BE2C (cell line): ENCODE data around the gene GTF2H1.

Experiments
- DNase-seq: peaks from one replicate; pipeline ENCODE4 v3.0.0-alpha.2; 2020
- H3K27me3 ChIP-seq: fragments of 250-450 bp; sonication (Bioruptor Pico); 2 replicates; pipeline ENCODE4 v1.5.1; 2020; ENCODE audit warnings: mild to moderate bottlenecking
- H3K36me3 ChIP-seq: fragments of 250-450 bp; sonication (Bioruptor Pico); 2 replicates; pipeline ENCODE4 v1.5.1; 2020; ENCODE audit warnings: mild to moderate bottlenecking
- H3K4me1 ChIP-seq: fragments of 250-450 bp; sonication (Bioruptor Pico); 2 replicates; pipeline ENCODE4 v1.5.1; 2020
- H3K4me3 ChIP-seq: 2 replicates; pipeline ENCODE4 v1.5.1; 2011; ENCODE audit warnings: low read depth, low read length
- H3K9me3 ChIP-seq: fragments of 250-450 bp; sonication (Bioruptor Pico); 2 replicates; pipeline ENCODE4 v1.5.1; 2020
- TF ChIP-seq, protein P1 (sequence below): IDR thresholded peaks from 2 replicates; pipeline ENCODE4 v1.5.1; 2012; ENCODE audit warnings: mild to moderate bottlenecking, low read depth, low read length

Gene GTF2H1

DNA sequence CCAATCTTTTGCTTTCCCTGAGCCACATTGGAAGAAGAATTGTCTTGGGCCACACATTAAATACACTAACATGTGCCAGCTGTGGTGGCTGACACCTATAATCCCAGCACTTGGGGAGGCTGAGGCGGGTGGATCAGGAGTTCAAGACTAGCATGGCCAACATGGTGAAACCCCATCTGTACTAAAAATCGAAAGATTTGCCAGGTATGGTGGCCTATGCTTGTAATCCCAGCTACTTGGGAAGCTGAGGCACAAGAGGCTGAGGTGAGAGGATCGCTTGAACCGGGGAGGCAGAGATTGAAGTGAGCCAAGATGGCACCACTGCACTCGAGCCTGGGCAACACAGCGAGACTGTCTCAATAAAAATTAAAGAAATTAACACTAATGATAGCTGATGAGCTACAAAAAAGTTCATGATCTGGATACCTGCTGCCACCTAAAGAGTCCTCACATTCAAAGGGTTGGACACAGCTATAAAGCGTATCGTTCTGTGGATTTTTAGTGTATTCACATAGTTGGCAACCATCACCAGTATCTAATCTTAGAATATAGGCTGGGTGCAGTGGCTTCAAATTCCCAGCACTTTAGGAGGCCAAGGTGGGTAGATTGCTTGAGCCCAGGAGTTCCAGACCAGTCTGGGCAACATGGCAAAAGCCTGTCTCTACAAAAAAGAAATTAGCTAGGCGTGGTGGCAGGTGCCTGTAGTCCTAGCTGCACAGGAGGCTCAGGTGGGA, 86.4 kb downstream of the GTF2H1 start:
- DNase-seq: no peak
- TF ChIP-seq, protein P1, sequence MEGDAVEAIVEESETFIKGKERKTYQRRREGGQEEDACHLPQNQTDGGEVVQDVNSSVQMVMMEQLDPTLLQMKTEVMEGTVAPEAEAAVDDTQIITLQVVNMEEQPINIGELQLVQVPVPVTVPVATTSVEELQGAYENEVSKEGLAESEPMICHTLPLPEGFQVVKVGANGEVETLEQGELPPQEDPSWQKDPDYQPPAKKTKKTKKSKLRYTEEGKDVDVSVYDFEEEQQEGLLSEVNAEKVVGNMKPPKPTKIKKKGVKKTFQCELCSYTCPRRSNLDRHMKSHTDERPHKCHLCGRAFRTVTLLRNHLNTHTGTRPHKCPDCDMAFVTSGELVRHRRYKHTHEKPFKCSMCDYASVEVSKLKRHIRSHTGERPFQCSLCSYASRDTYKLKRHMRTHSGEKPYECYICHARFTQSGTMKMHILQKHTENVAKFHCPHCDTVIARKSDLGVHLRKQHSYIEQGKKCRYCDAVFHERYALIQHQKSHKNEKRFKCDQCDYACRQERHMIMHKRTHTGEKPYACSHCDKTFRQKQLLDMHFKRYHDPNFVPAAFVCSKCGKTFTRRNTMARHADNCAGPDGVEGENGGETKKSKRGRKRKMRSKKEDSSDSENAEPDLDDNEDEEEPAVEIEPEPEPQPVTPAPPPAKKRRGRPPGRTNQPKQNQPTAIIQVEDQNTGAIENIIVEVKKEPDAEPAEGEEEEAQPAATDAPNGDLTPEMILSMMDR: no peak
- Histone ChIP-seq H3K27me3 (no peaks in the 10 kb centered on the region), H3K4me3 (no peak overlapping the region), H3K9me3 (no peaks in the 10 kb centered on the region; the same call in 1 of the 2 replicates), H3K36me3 (no peaks in the 10 kb centered on the region), H3K4me1 (no peaks in the 10 kb centered on the region)

DNA sequence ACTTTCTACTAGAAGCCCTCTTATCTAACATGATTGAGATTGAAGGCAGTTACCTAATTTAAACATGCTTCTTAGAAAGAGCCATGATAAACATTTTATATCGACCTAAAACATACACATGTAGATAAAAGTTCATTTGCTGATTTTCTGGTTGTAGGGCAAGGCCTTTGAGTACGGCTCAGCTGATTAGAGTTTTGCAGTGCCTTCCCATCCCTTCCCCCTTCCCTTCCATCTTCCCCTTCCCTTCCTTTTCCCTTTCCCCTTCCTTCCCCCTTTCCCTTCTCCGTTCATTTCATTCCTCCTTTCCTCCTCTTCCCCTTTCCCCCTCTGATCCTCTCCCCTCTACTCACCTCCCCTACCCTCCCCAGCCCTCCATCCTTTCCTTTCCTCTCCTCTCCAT, 94.1 kb downstream of the GTF2H1 start:
- Histone ChIP-seq H3K9me3 (no peaks in the 10 kb centered on the region; the same call in 1 of the 2 replicates), H3K27me3 (no peaks in the 10 kb centered on the region), H3K4me1 (no peaks in the 10 kb centered on the region), H3K4me3 (no peak overlapping the region), H3K36me3 (no peaks in the 10 kb centered on the region)
- TF ChIP-seq, protein P1: no peak
- no peak for DNase-seq
